ENCODE results near the gene ZNF76. TPM values are rescaled to one million over a fixed set of nuclear protein-coding genes. Genes with fewer than 3 reads are reported as not detected.
"Not testable (repeated sequence)": the region's sequence is repeated elsewhere in the genome, so short reads cannot be mapped to it uniquely, and the experiment has no call there.

The ZNF76 gene
- polyA plus RNA-seq, 2 of the 4 experiments (the other 2 are of a cell fraction) = 7.9 to 10.5 TPM

DNA sequence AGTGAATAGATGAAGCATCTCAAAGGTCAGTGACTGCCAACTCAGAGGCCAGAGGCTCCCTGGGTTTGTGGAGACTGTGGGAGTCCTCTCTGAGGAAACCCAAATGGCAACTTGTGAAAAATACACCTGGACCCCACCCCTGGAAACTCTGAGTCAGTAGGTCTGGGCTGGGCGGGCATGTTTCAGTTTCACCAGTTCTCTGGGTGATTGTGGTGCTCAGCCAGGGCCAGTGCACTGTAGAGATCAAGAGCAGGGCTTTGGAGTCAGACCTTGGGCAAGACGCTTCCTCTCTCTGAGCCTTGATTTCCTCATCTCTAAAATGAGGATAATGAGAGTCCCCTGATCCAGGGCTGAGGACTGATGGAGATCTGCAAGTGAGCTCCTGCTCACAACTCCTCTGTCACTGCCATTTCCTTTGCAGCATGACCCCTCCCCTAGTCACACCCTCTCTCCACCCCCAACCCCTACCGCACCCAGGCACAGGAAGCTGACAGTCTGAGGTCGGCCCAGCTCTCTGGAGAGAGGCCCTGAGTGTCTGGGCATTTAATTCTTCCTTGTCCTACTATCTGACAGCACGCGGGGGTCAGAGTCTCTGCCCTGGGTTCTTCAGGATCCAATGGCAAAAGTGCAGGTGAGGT, 43.2 kb downstream of the ZNF76 start:
- CTCF ChIA-PET = interaction anchor here (1.7 kb wide), 1 partner anchor 147 kb away, joined by 4 read pairs; no protein-coding TSS in a partner anchor
- 58% methylated on average over 6 of the region's 6 CpGs for whole genome bisulfite sequencing (ENCODE audit: missing lambda C conversion rate)
- FAIRE-seq (no peak), ATAC-seq (peak in 1 of 2 experiments; percentile 47; a peak in 3 of 6 replicates), DNase-seq (ENCODE audit: low read depth in 1 of 2, low spot score in 1 of 2) (no peak)
- Histone ChIP-seq H3K4me2 (no peak overlapping the region), H3K9me3 (no peaks in the 10 kb centered on the region), H3K4me1 (no peaks in the 10 kb centered on the region), H3K27ac (no peak overlapping the region), H3K4me3 (no peak overlapping the region)
- POLR2A ChIA-PET = no interaction called here
- TF ChIP-seq MYC (IDR thresholded peaks at IDR 0.05; ENCODE audit: borderline replicate concordance, low read length) = no peak

DNA sequence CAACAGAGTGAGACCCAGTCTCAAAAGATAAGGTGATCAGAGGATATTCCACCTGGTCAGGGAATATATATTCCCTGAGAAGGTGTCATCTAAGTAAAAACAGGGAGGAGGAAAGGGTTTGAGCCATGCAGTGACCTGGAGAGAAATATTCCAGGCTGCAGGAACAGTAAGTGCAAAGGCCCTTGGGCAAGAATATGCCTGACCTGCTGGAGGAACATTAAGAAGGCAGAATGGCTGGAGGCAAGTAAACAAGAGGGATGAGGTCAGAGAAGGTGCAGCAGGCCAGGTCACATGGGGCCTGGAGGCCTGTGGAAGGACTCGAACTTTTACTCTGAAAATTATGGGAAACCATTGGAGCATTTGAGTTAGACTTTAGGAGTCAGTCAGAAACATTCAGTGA, 44.8 kb downstream of the ZNF76 start:
- Histone ChIP-seq H3K4me1 (no peaks in the 10 kb centered on the region), H3K27ac (no peak overlapping the region), H3K4me2 (no peak overlapping the region), H3K4me3 (no peak overlapping the region), H3K9me3 (no peaks in the 10 kb centered on the region)
- FAIRE-seq (no peak), DNase-seq (ENCODE audit: low read depth in 1 of 2, low spot score in 1 of 2) (no peak), ATAC-seq (no peak)
- TF ChIP-seq FOSL2 (IDR thresholded peaks at IDR 0.05) = no peak
- no peak for TF ChIP-seq FOSL2 (CRISPR knock-in tag; IDR thresholded peaks at IDR 0.05)
- WGBS (ENCODE audit: missing lambda C conversion rate) = 68% methylated on average over 1 of the region's 1 CpG
- ChIA-PET CTCF (interaction anchor here (1.7 to 2.0 kb wide), 2 partner anchors 9 to 145 kb away, joined by 4 to 7 read pairs; no protein-coding TSS in a partner anchor), POLR2A (no interaction called here)

DNA sequence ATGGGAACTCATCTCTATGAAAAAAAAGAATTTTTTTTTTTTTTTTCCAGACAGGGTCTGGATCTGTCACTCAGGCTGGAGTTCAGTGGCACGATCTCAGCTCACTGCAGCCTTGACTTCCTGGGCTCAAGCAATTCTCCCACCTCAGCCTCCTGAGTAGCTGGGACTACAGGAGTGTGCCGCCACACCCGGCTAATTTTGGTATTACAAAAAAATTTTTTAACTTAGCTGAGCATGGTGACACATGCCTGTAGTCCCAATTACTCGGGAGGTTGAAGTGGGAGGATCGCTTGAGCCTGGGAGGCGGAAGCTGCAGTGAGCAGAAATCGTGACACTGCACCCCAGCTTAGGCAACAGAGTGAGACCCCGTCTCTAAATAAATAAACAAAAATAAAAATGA, 45.6 kb downstream of the ZNF76 start:
- Histone ChIP-seq H3K4me1 (no peaks in the 10 kb centered on the region), H3K27ac (no peak overlapping the region), H3K4me3 (no peak overlapping the region), H3K9me3 (no peaks in the 10 kb centered on the region), H3K4me2 (no peak overlapping the region)
- WGBS (ENCODE audit: missing lambda C conversion rate) = 59% methylated on average over 8 of the region's 8 CpGs
- no peak for FAIRE-seq
- TF ChIP-seq, protein P1, sequence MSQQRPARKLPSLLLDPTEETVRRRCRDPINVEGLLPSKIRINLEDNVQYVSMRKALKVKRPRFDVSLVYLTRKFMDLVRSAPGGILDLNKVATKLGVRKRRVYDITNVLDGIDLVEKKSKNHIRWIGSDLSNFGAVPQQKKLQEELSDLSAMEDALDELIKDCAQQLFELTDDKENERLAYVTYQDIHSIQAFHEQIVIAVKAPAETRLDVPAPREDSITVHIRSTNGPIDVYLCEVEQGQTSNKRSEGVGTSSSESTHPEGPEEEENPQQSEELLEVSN (IDR thresholded peaks at IDR 0.05; ENCODE audit: borderline replicate concordance, low read depth) = no peak
- TF ChIP-seq EP300 (IDR thresholded peaks at IDR 0.05) (no peak), RCOR1 (IDR thresholded peaks at IDR 0.05; ENCODE audit: low read depth, low read length) (no peak), ZNF302 (CRISPR knock-in tag; IDR thresholded peaks at IDR 0.05) (no peak), NPAS2 (CRISPR knock-in tag; IDR thresholded peaks at IDR 0.05; ENCODE audit: borderline replicate concordance) (no peak), GATA3 (IDR thresholded peaks at IDR 0.05; ENCODE audit: borderline replicate concordance) (no peak), NFE2L2 (conservative IDR thresholded peaks at IDR 0.05; ENCODE audit: low read length) (no peak), POLR2AphosphoS2 (conservative IDR thresholded peaks at IDR 0.05; ENCODE audit: low read length) (no peak), CBX8 (IDR thresholded peaks at IDR 0.05) (no peak), FOSB (CRISPR knock-in tag; IDR thresholded peaks at IDR 0.05) (no peak), HDAC2 (IDR thresholded peaks at IDR 0.05) (no peak)
- TF ChIP-seq, protein P2, sequence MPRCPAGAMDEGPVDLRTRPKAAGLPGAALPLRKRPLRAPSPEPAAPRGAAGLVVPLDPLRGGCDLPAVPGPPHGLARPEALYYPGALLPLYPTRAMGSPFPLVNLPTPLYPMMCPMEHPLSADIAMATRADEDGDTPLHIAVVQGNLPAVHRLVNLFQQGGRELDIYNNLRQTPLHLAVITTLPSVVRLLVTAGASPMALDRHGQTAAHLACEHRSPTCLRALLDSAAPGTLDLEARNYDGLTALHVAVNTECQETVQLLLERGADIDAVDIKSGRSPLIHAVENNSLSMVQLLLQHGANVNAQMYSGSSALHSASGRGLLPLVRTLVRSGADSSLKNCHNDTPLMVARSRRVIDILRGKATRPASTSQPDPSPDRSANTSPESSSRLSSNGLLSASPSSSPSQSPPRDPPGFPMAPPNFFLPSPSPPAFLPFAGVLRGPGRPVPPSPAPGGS (IDR thresholded peaks at IDR 0.05) = no peak
- TF ChIP-seq, protein P3, sequence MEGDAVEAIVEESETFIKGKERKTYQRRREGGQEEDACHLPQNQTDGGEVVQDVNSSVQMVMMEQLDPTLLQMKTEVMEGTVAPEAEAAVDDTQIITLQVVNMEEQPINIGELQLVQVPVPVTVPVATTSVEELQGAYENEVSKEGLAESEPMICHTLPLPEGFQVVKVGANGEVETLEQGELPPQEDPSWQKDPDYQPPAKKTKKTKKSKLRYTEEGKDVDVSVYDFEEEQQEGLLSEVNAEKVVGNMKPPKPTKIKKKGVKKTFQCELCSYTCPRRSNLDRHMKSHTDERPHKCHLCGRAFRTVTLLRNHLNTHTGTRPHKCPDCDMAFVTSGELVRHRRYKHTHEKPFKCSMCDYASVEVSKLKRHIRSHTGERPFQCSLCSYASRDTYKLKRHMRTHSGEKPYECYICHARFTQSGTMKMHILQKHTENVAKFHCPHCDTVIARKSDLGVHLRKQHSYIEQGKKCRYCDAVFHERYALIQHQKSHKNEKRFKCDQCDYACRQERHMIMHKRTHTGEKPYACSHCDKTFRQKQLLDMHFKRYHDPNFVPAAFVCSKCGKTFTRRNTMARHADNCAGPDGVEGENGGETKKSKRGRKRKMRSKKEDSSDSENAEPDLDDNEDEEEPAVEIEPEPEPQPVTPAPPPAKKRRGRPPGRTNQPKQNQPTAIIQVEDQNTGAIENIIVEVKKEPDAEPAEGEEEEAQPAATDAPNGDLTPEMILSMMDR (IDR thresholded peaks at IDR 0.05) = no peak
- TF ChIP-seq, protein P4, sequence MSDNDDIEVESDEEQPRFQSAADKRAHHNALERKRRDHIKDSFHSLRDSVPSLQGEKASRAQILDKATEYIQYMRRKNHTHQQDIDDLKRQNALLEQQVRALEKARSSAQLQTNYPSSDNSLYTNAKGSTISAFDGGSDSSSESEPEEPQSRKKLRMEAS (IDR thresholded peaks at IDR 0.05) = no peak
- ChIA-PET CTCF (interaction anchor here (0.9 to 2.0 kb wide), 3 partner anchors 9 to 37 kb away, joined by 3 to 7 read pairs (median 4); no protein-coding TSS in a partner anchor), POLR2A (no interaction called here)
- peak in 1 of 2 experiments; percentile 74; a peak in 3 of 6 replicates for ATAC-seq
- DNase-seq (ENCODE audit: low read depth in 1 of 2, low spot score in 1 of 2) = peak in 1 of 2 experiments; percentile 19

DNA sequence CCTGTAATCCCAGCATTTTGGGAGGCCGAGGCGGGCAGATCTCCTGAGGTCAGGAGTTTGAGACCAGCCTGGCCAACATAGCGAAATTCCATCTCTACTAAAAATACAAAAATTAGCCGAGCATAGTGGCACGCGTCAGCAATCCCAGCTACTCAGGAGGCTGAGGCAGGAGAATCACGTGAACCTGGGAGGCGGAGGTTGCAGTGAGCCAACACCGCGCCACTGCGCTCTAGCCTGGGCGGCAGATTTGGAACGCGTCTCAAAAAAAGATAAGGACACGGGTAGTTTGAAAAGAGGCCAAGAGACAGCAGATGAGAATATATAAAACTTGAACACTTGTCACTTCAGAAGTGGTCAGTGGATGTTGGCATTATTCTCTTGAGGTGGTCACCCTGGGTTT, 47.6 kb downstream of the ZNF76 start:
- DNase-seq (ENCODE audit: low read depth in 1 of 2, low spot score in 1 of 2); POLR2A ChIA-PET; ATAC-seq; H3K9me3 ChIP-seq; H3K4me2 ChIP-seq; H3K27ac ChIP-seq; FAIRE-seq; H3K4me1 ChIP-seq; H3K4me3 ChIP-seq: not testable (repeated sequence)
- WGBS (ENCODE audit: missing lambda C conversion rate) = 85% methylated on average over 15 of the region's 15 CpGs
- CTCF ChIA-PET = interaction anchor here (0.5 to 1.4 kb wide), 4 partner anchors 11 to 38 kb away, joined by 3 to 5 read pairs (median 3); no protein-coding TSS in a partner anchor

DNA sequence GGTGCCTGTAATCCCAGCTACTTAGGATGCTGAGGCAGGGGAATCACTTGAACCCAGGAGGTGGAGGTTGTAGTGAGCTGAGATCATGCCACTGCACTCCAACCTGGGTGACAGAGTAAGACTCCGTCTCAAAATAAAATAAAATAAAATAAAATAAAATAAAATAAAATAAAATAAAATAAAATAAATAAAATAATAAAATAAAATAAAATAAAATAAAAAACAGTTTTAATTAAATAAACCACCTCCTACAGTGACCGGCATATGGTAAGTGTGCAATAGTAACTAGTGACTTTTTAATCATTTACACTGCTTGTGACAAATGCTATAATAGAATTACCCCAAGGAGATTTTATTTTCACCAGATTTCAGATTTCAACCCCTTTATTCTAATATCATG, 49.0 kb downstream of the ZNF76 start:
- H3K4me1 ChIP-seq; H3K4me2 ChIP-seq; POLR2A ChIA-PET; FAIRE-seq; H3K9me3 ChIP-seq; H3K4me3 ChIP-seq; ATAC-seq; DNase-seq (ENCODE audit: low read depth in 1 of 2, low spot score in 1 of 2); H3K27ac ChIP-seq: not testable (repeated sequence)
- 89% methylated on average over 2 of the region's 2 CpGs for WGBS (ENCODE audit: missing lambda C conversion rate)
- CTCF ChIA-PET = interaction anchor here (0.6 to 1.4 kb wide), 6 partner anchors 12 to 893 kb away, joined by 3 to 5 read pairs (median 3); no protein-coding TSS in a partner anchor

Measured in A549 (cell line).